Measurements from ENCODE around the gene ARHGEF17. TPM values are rescaled to one million over a fixed set of nuclear protein-coding genes. Genes with fewer than 3 reads are reported as not detected.

Gene ARHGEF17
- total and polyA plus RNA-seq, 2 of the 13 experiments (the other 11 are each of a cell fraction or from before 2014, with no cell fraction given): 10.7 to 28.8 TPM

DNA sequence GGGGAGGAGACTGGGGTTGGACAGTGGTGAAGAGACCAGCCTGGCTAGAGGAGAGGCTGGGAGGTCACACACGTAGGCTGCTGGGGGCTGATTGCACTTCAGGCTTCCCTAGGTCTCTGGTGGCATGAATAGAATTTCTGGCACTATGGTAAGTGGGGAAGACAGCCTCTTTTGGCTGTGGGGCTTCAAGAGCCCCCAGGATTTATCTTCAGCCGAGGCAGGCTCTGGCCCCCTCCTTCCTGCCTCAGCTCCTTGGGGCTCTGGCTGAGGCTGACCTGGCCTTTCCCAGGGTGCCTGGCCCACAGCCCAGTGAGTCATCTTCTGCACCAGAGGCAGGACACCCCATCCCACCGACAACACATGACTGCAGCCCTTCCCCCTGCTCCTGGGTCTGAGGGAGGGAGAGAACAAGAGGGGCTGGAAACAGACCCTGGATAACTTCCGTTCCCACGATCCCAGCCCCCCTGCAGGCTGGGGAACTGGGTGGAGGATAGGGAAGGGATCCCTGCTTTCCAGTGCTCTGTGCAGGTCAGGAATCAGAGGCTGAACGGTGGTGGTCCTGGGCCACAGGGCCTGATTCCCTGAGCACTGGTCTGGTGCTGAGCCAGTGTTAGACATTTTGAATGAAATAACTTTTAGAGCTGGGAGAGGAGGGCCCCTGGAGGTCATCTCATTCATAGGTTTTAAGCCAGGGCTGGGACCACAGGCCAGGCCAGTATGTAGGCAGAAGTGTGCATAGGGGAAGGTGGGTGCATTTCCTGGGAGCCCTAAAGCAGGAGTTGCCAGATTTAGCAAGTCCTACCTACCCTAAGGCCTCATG, 26.5 kb downstream of the ARHGEF17 start (continued):
- 0 out of 2 replicates have a peak, but pooled peaks have one; percentile 12 for TF ChIP-seq SOX5 (CRISPR knock-in tag; IDR thresholded peaks at IDR 0.05; ENCODE audit: borderline replicate concordance)
- peak; percentile 43 for TF ChIP-seq RAD21 (CRISPR knock-in tag; IDR thresholded peaks at IDR 0.05)
- TF ChIP-seq, protein P1, sequence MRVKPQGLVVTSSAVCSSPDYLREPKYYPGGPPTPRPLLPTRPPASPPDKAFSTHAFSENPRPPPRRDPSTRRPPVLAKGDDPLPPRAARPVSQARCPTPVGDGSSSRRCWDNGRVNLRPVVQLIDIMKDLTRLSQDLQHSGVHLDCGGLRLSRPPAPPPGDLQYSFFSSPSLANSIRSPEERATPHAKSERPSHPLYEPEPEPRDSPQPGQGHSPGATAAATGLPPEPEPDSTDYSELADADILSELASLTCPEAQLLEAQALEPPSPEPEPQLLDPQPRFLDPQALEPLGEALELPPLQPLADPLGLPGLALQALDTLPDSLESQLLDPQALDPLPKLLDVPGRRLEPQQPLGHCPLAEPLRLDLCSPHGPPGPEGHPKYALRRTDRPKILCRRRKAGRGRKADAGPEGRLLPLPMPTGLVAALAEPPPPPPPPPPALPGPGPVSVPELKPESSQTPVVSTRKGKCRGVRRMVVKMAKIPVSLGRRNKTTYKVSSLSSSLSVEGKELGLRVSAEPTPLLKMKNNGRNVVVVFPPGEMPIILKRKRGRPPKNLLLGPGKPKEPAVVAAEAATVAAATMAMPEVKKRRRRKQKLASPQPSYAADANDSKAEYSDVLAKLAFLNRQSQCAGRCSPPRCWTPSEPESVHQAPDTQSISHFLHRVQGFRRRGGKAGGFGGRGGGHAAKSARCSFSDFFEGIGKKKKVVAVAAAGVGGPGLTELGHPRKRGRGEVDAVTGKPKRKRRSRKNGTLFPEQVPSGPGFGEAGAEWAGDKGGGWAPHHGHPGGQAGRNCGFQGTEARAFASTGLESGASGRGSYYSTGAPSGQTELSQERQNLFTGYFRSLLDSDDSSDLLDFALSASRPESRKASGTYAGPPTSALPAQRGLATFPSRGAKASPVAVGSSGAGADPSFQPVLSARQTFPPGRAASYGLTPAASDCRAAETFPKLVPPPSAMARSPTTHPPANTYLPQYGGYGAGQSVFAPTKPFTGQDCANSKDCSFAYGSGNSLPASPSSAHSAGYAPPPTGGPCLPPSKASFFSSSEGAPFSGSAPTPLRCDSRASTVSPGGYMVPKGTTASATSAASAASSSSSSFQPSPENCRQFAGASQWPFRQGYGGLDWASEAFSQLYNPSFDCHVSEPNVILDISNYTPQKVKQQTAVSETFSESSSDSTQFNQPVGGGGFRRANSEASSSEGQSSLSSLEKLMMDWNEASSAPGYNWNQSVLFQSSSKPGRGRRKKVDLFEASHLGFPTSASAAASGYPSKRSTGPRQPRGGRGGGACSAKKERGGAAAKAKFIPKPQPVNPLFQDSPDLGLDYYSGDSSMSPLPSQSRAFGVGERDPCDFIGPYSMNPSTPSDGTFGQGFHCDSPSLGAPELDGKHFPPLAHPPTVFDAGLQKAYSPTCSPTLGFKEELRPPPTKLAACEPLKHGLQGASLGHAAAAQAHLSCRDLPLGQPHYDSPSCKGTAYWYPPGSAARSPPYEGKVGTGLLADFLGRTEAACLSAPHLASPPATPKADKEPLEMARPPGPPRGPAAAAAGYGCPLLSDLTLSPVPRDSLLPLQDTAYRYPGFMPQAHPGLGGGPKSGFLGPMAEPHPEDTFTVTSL (CRISPR knock-in tag; IDR thresholded peaks at IDR 0.05; ENCODE audit: borderline replicate concordance): 0 out of 2 replicates have a peak, but pooled peaks have one; percentile 25
- TF ChIP-seq ESRRA (CRISPR knock-in tag; IDR thresholded peaks at IDR 0.05; ENCODE audit: low read depth): no peak
- TF ChIP-seq ZFP90 (CRISPR knock-in tag; IDR thresholded peaks at IDR 0.05; ENCODE audit: borderline replicate concordance): peak; percentile 31; the same call in 1 of the 2 replicates
- TF ChIP-seq, protein P2, sequence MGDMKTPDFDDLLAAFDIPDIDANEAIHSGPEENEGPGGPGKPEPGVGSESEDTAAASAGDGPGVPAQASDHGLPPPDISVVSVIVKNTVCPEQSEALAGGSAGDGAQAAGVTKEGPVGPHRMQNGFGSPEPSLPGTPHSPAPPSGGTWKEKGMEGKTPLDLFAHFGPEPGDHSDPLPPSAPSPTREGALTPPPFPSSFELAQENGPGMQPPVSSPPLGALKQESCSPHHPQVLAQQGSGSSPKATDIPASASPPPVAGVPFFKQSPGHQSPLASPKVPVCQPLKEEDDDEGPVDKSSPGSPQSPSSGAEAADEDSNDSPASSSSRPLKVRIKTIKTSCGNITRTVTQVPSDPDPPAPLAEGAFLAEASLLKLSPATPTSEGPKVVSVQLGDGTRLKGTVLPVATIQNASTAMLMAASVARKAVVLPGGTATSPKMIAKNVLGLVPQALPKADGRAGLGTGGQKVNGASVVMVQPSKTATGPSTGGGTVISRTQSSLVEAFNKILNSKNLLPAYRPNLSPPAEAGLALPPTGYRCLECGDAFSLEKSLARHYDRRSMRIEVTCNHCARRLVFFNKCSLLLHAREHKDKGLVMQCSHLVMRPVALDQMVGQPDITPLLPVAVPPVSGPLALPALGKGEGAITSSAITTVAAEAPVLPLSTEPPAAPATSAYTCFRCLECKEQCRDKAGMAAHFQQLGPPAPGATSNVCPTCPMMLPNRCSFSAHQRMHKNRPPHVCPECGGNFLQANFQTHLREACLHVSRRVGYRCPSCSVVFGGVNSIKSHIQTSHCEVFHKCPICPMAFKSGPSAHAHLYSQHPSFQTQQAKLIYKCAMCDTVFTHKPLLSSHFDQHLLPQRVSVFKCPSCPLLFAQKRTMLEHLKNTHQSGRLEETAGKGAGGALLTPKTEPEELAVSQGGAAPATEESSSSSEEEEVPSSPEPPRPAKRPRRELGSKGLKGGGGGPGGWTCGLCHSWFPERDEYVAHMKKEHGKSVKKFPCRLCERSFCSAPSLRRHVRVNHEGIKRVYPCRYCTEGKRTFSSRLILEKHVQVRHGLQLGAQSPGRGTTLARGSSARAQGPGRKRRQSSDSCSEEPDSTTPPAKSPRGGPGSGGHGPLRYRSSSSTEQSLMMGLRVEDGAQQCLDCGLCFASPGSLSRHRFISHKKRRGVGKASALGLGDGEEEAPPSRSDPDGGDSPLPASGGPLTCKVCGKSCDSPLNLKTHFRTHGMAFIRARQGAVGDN (CRISPR knock-in tag; IDR thresholded peaks at IDR 0.05): peak; percentile 68
- TF ChIP-seq GATAD1 (CRISPR knock-in tag; IDR thresholded peaks at IDR 0.05): 0 out of 2 replicates have a peak, but pooled peaks have one; percentile 26
- TF ChIP-seq, protein P3, sequence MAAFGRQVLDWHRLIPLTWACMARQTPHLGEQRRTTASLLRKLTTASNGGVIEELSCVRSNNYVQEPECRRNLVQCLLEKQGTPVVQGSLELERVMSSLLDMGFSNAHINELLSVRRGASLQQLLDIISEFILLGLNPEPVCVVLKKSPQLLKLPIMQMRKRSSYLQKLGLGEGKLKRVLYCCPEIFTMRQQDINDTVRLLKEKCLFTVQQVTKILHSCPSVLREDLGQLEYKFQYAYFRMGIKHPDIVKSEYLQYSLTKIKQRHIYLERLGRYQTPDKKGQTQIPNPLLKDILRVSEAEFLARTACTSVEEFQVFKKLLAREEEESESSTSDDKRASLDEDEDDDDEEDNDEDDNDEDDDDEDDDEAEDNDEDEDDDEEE (CRISPR knock-in tag; IDR thresholded peaks at IDR 0.05): peak; percentile 20; the same call in 1 of the 2 replicates
- TF ChIP-seq, protein P4, sequence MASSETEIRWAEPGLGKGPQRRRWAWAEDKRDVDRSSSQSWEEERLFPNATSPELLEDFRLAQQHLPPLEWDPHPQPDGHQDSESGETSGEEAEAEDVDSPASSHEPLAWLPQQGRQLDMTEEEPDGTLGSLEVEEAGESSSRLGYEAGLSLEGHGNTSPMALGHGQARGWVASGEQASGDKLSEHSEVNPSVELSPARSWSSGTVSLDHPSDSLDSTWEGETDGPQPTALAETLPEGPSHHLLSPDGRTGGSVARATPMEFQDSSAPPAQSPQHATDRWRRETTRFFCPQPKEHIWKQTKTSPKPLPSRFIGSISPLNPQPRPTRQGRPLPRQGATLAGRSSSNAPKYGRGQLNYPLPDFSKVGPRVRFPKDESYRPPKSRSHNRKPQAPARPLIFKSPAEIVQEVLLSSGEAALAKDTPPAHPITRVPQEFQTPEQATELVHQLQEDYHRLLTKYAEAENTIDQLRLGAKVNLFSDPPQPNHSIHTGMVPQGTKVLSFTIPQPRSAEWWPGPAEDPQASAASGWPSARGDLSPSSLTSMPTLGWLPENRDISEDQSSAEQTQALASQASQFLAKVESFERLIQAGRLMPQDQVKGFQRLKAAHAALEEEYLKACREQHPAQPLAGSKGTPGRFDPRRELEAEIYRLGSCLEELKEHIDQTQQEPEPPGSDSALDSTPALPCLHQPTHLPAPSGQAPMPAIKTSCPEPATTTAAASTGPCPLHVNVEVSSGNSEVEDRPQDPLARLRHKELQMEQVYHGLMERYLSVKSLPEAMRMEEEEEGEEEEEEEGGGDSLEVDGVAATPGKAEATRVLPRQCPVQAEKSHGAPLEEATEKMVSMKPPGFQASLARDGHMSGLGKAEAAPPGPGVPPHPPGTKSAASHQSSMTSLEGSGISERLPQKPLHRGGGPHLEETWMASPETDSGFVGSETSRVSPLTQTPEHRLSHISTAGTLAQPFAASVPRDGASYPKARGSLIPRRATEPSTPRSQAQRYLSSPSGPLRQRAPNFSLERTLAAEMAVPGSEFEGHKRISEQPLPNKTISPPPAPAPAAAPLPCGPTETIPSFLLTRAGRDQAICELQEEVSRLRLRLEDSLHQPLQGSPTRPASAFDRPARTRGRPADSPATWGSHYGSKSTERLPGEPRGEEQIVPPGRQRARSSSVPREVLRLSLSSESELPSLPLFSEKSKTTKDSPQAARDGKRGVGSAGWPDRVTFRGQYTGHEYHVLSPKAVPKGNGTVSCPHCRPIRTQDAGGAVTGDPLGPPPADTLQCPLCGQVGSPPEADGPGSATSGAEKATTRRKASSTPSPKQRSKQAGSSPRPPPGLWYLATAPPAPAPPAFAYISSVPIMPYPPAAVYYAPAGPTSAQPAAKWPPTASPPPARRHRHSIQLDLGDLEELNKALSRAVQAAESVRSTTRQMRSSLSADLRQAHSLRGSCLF (CRISPR knock-in tag; IDR thresholded peaks at IDR 0.05; ENCODE audit: borderline replicate concordance): no peak
- no peak for TF ChIP-seq KLF15 (CRISPR knock-in tag; IDR thresholded peaks at IDR 0.05; ENCODE audit: borderline replicate concordance)
- no peak for TF ChIP-seq NRL (CRISPR knock-in tag; IDR thresholded peaks at IDR 0.05; ENCODE audit: borderline replicate concordance)

Measured in HepG2 (cell line).